ENCODE results near the gene MIS12. TPM values are rescaled to one million over a fixed set of nuclear protein-coding genes. Genes with fewer than 3 reads are reported as not detected.
A peak's percentile ranks its signal among the peaks of the same experiment; 100 is the strongest.

Gene MIS12
- total and polyA plus RNA-seq, 2 of the 13 experiments (the other 11 are each of a cell fraction or from before 2014, with no cell fraction given), result 13.4 to 28.0 TPM

DNA sequence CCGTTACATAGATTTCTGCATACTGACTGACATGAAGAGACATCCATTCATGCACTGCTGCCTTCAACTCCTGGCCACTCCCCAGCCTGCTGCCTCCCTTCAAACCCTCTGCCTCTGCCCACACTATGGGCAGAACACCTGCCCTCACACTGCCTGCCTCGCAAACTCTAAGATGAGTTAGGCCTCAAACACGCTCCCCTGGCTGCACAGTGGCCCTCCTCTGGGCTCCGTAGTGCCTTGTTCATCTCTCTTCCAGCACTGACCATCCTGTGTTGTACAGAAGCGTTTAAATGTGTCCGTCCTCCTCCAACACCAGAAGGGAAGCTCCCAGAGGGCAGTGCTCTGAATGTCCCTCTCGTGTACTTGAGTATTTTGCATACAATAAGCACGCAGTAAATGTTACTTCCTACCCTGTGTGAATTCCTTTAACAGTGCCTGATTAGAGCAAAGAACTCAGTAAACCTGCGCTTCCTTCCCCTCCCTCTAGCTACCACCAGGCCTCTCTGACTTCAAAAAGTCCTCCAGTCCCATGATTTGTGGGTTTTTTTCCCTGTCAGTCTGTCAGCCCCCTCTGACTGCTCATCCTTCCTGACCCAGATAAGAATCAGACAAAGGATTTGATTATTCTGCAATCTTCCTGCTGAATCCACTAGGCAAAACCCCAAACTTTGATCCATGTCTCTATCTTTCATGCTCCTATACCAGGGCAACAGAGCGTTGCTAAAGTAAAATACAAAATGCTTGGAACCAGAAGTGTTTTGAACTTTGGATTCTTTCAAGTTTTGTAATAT is 21.5 kb upstream of the MIS12 start (continued):
- TF ChIP-seq, protein P1, sequence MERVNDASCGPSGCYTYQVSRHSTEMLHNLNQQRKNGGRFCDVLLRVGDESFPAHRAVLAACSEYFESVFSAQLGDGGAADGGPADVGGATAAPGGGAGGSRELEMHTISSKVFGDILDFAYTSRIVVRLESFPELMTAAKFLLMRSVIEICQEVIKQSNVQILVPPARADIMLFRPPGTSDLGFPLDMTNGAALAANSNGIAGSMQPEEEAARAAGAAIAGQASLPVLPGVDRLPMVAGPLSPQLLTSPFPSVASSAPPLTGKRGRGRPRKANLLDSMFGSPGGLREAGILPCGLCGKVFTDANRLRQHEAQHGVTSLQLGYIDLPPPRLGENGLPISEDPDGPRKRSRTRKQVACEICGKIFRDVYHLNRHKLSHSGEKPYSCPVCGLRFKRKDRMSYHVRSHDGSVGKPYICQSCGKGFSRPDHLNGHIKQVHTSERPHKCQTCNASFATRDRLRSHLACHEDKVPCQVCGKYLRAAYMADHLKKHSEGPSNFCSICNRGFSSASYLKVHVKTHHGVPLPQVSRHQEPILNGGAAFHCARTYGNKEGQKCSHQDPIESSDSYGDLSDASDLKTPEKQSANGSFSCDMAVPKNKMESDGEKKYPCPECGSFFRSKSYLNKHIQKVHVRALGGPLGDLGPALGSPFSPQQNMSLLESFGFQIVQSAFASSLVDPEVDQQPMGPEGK (CRISPR knock-in tag; IDR thresholded peaks at IDR 0.05), result peak; percentile 54; the same call in 1 of the 2 replicates
- TF ChIP-seq, protein P2, sequence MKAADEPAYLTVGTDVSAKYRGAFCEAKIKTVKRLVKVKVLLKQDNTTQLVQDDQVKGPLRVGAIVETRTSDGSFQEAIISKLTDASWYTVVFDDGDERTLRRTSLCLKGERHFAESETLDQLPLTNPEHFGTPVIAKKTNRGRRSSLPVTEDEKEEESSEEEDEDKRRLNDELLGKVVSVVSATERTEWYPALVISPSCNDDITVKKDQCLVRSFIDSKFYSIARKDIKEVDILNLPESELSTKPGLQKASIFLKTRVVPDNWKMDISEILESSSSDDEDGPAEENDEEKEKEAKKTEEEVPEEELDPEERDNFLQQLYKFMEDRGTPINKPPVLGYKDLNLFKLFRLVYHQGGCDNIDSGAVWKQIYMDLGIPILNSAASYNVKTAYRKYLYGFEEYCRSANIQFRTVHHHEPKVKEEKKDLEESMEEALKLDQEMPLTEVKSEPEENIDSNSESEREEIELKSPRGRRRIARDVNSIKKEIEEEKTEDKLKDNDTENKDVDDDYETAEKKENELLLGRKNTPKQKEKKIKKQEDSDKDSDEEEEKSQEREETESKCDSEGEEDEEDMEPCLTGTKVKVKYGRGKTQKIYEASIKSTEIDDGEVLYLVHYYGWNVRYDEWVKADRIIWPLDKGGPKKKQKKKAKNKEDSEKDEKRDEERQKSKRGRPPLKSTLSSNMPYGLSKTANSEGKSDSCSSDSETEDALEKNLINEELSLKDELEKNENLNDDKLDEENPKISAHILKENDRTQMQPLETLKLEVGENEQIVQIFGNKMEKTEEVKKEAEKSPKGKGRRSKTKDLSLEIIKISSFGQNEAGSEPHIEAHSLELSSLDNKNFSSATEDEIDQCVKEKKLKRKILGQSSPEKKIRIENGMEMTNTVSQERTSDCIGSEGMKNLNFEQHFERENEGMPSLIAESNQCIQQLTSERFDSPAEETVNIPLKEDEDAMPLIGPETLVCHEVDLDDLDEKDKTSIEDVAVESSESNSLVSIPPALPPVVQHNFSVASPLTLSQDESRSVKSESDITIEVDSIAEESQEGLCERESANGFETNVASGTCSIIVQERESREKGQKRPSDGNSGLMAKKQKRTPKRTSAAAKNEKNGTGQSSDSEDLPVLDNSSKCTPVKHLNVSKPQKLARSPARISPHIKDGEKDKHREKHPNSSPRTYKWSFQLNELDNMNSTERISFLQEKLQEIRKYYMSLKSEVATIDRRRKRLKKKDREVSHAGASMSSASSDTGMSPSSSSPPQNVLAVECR (CRISPR knock-in tag; IDR thresholded peaks at IDR 0.05; ENCODE audit: borderline replicate concordance), result peak; percentile 26; the same call in 1 of the 2 replicates
- TF ChIP-seq, protein P3, sequence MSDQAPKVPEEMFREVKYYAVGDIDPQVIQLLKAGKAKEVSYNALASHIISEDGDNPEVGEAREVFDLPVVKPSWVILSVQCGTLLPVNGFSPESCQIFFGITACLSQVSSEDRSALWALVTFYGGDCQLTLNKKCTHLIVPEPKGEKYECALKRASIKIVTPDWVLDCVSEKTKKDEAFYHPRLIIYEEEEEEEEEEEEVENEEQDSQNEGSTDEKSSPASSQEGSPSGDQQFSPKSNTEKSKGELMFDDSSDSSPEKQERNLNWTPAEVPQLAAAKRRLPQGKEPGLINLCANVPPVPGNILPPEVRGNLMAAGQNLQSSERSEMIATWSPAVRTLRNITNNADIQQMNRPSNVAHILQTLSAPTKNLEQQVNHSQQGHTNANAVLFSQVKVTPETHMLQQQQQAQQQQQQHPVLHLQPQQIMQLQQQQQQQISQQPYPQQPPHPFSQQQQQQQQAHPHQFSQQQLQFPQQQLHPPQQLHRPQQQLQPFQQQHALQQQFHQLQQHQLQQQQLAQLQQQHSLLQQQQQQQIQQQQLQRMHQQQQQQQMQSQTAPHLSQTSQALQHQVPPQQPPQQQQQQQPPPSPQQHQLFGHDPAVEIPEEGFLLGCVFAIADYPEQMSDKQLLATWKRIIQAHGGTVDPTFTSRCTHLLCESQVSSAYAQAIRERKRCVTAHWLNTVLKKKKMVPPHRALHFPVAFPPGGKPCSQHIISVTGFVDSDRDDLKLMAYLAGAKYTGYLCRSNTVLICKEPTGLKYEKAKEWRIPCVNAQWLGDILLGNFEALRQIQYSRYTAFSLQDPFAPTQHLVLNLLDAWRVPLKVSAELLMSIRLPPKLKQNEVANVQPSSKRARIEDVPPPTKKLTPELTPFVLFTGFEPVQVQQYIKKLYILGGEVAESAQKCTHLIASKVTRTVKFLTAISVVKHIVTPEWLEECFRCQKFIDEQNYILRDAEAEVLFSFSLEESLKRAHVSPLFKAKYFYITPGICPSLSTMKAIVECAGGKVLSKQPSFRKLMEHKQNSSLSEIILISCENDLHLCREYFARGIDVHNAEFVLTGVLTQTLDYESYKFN (CRISPR knock-in tag; conservative IDR thresholded peaks at IDR 0.05), result peak; percentile 77
- peak; percentile 27; the same call in 1 of the 2 replicates for TF ChIP-seq DMAP1 (CRISPR knock-in tag; IDR thresholded peaks at IDR 0.05)
- TF ChIP-seq, protein P4, sequence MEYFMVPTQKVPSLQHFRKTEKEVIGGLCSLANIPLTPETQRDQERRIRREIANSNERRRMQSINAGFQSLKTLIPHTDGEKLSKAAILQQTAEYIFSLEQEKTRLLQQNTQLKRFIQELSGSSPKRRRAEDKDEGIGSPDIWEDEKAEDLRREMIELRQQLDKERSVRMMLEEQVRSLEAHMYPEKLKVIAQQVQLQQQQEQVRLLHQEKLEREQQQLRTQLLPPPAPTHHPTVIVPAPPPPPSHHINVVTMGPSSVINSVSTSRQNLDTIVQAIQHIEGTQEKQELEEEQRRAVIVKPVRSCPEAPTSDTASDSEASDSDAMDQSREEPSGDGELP (IDR thresholded peaks at IDR 0.05; ENCODE audit: borderline replicate concordance, low read depth), result peak; percentile 15; the same call in 1 of the 2 replicates
- TF ChIP-seq, protein P5, sequence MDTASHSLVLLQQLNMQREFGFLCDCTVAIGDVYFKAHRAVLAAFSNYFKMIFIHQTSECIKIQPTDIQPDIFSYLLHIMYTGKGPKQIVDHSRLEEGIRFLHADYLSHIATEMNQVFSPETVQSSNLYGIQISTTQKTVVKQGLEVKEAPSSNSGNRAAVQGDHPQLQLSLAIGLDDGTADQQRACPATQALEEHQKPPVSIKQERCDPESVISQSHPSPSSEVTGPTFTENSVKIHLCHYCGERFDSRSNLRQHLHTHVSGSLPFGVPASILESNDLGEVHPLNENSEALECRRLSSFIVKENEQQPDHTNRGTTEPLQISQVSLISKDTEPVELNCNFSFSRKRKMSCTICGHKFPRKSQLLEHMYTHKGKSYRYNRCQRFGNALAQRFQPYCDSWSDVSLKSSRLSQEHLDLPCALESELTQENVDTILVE (CRISPR knock-in tag; IDR thresholded peaks at IDR 0.05), result peak; percentile 43; the same call in 1 of the 2 replicates
- TF ChIP-seq, protein P6, sequence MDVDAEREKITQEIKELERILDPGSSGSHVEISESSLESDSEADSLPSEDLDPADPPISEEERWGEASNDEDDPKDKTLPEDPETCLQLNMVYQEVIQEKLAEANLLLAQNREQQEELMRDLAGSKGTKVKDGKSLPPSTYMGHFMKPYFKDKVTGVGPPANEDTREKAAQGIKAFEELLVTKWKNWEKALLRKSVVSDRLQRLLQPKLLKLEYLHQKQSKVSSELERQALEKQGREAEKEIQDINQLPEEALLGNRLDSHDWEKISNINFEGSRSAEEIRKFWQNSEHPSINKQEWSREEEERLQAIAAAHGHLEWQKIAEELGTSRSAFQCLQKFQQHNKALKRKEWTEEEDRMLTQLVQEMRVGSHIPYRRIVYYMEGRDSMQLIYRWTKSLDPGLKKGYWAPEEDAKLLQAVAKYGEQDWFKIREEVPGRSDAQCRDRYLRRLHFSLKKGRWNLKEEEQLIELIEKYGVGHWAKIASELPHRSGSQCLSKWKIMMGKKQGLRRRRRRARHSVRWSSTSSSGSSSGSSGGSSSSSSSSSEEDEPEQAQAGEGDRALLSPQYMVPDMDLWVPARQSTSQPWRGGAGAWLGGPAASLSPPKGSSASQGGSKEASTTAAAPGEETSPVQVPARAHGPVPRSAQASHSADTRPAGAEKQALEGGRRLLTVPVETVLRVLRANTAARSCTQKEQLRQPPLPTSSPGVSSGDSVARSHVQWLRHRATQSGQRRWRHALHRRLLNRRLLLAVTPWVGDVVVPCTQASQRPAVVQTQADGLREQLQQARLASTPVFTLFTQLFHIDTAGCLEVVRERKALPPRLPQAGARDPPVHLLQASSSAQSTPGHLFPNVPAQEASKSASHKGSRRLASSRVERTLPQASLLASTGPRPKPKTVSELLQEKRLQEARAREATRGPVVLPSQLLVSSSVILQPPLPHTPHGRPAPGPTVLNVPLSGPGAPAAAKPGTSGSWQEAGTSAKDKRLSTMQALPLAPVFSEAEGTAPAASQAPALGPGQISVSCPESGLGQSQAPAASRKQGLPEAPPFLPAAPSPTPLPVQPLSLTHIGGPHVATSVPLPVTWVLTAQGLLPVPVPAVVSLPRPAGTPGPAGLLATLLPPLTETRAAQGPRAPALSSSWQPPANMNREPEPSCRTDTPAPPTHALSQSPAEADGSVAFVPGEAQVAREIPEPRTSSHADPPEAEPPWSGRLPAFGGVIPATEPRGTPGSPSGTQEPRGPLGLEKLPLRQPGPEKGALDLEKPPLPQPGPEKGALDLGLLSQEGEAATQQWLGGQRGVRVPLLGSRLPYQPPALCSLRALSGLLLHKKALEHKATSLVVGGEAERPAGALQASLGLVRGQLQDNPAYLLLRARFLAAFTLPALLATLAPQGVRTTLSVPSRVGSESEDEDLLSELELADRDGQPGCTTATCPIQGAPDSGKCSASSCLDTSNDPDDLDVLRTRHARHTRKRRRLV (CRISPR knock-in tag; IDR thresholded peaks at IDR 0.05), result peak; percentile 66; the same call in 1 of the 2 replicates
- TF ChIP-seq ETV5 (CRISPR knock-in tag; IDR thresholded peaks at IDR 0.05; ENCODE audit: borderline replicate concordance), result peak; percentile 56; the same call in 1 of the 2 replicates
- TF ChIP-seq ZNF788 (CRISPR knock-in tag; IDR thresholded peaks at IDR 0.05; ENCODE audit: borderline replicate concordance), result no peak

All from HepG2 (cell line).